ENCODE data around the gene RFTN1.
"Not testable (repeated sequence)": the region's sequence is repeated elsewhere in the genome, so short reads cannot be mapped to it uniquely, and the experiment has no call there.

RFTN1 gene

DNA sequence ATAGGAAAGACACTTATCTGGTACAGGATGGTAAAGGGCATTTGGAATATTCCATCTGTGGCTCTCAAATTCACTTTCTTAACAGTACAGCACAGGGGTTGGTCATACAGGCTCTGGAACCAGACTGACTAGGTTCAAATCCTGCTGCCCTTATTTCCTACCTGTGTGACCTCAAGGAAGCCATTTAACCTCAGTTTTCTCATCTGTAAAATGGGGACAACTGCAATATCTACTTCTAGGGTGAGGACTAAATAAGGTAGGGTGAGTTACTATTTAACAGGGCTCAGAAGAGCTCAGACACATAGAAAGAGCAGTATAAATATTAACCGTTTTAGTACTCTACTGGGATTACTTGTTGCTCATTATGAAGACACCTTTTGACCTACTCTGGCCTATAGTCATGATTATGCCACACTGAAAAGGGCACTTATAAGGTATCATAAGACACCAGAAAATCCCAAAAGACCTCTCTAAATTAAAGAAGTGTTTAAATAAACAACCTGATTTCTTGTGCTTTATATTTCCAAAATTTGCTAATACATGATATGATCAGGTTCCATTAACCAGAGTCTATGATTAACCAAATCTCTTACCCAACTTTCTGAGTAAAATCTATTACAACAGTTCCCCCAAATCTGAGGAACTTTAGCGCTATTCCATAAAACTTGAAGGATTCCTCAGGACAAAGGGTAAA is 6.5 kb downstream of the RFTN1 start:
- no peak for DNase-seq (ENCODE audit: low spot score)

DNA sequence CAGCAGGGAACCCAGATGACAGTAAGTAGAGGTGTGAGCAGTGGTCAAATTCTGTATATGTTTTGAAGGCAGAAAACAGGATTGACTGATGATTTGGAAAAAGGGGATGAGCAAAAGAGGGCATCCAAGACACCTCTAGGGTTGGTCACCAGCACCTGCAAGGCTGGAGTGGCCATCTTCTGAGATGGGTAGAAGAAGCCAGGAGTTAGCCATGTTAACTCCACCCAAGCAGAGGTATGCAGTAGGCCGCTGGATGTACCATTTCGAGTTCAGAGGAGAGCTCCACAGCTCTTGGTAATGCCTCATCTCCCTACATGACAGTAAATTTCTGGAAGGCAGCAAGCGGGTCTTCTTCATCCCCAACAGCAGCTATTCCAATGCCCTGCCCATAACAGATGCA is 7.0 kb downstream of the RFTN1 start:
- DNase-seq (ENCODE audit: low spot score) = no peak

DNA sequence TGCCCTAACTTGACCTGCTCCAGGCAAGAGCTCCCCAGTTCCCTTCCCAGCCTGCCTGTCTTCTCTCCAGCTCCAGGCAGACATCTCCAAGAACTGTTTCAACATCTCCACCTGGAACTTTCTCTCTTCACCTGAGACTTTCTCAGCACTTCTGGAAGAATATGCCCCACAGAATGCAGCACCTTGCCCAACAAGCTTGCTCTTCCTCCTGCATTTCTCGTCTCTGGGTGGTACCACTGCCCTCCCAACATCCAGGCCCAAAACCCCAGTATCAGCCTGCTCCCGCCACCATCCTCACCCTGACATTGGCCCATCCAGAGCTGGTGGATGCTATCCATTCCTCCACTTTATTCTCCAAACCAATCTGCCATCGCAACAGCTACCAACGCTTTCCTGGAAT is 8.8 kb downstream of the RFTN1 start:
- DNase-seq (ENCODE audit: low spot score) = no peak

DNA sequence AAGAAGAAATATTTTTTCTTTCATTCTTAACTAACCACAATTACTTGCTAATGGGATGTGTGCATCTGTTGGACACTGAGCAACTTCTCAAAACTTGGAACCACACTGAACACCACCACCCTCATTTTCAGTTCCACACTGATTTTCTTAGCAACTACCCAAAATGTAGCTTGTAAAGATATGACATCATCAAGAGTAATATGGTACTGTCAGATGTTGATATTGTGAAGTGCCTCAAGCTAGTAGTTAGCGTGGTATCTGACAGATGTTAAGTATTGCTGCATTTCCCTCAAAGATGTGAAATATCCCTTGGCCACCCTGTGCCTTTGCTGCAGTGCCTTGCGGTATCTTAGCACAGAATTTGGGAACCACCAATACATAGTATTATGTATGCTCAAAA is 9.3 kb downstream of the RFTN1 start:
- no peak for DNase-seq (ENCODE audit: low spot score)

DNA sequence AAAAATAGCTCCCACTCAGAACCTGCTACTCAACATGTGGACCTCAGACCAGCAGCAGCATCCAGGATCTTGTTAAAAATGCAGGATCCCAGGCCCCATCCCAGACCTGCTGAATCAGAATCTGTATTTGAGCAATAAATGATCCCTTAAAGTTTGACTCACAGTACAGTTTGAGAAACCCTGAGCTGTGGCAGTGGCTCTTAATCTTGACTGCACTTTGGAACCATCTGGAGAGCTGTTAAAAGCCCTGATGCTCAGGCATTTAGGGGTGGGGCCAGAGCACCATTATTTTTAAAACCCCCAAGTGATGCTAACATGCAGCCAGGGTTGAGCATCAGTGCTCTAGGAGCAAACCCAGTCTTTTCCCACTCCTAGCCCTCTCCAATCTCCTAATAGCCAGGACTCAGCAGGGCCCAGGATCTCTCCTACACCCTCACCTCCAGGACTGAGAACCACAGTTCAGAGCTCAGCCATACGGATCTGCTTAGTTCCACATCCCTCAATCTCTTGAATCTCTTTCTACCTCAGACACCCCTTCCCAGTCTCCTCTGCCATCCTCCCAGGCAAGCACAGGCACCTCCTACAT is 10.2 kb downstream of the RFTN1 start:
- DNase-seq (ENCODE audit: low spot score) = no peak

DNA sequence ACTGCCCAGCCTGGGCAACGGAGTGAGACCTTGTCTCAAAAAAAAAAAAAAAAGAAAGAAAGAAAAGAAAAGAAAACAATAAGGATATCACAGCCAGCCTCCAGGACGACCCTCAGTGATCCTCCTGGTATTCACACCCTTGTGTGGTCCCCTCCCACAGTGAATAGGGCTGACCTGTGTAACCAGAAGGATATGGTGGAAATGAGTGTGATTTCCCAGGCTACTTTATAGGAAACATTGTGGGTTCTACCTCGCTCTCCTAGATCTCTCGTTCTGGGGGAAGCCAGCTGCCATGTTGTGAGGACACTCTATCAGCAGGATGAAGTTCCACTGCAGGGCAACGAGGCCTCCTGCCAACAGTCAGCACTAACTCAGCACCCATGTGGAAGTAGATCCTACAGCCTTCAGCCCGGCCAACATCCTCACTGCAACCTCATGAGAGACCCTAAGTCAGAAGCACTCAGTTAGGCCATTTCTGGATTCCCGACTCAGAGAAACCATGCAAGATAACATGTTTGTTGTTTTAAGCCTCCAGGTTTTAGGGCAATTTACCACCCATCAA is 11.1 kb downstream of the RFTN1 start:
- DNase-seq (ENCODE audit: low spot score) = no peak

DNA sequence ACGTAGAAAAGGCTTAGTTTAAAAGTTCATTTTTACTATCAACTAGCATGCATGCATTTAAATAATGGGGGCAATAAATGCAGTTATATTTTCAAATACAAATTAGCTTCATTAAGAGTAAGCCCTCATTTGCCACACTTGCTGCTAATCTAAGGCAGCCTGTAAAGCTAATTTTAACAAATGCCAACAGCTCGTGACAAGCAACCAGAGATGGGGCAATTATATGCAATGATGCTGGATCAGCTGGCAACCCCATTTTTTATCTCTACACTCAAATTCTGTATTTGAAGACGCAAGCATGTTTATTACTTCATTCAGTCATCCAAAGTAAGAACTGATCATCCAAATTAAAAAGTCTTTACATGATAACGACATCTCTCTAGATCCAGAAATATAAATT is 12.1 kb downstream of the RFTN1 start:
- no peak for DNase-seq (ENCODE audit: low spot score)

DNA sequence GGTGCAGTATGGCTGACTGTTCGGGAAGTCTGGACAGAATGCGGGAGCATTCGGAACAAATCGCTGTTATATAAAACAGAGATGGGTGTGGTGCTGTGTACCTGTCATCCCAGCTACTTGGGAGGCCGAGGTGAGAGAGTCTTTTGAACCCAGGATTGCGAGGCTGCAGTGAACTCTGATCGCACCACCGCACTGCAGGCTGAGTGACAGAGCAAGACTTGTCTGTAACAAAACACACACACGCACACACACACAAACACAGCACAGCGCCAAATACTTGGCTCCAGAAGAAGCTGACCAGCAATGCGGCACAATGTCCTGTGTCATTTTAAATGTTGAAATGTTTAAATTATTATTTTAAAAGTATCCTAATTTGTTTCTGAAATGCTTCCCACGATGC is 12.6 kb downstream of the RFTN1 start:
- no peak for DNase-seq (ENCODE audit: low spot score)

DNA sequence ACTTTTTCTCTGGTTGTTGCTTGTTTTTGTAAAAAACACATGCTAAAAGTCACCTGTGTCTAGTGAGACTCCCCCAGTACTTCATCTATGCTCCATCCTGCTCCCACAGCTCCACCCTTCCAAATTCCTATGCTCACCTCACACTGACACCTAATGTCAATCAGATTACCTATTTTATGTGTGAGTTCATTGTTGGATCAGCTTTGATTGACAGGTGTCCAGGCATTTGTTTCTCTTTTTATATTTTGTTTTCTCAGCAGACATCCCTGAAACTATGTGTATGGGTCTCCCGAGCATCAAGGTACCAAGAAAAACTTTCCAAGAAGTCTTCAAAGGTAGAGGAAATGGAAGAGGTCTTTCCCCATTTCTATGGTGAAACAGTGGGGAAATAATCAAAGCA is 13.4 kb downstream of the RFTN1 start:
- DNase-seq (ENCODE audit: low spot score) = no peak

DNA sequence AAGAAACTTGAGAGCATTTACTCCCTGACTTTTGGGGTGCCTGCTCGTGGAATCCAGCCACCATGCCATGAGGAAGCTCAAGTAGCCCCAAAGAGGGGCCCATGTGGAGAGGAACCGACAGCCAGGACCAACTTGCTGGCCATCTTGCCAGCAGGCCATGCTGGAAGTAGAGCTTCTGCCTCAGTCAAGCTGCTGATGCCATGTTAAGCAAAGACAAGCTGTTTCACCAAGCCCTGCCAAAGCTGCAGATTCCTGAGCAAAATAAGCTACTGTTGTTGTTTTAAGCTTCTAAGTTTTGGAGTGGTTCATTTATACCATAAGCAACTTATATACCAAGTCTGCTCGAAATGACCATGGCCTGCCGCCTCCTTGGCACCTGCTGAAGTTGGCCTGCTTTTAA is 14.1 kb downstream of the RFTN1 start:
- no peak for DNase-seq (ENCODE audit: low spot score)

DNA sequence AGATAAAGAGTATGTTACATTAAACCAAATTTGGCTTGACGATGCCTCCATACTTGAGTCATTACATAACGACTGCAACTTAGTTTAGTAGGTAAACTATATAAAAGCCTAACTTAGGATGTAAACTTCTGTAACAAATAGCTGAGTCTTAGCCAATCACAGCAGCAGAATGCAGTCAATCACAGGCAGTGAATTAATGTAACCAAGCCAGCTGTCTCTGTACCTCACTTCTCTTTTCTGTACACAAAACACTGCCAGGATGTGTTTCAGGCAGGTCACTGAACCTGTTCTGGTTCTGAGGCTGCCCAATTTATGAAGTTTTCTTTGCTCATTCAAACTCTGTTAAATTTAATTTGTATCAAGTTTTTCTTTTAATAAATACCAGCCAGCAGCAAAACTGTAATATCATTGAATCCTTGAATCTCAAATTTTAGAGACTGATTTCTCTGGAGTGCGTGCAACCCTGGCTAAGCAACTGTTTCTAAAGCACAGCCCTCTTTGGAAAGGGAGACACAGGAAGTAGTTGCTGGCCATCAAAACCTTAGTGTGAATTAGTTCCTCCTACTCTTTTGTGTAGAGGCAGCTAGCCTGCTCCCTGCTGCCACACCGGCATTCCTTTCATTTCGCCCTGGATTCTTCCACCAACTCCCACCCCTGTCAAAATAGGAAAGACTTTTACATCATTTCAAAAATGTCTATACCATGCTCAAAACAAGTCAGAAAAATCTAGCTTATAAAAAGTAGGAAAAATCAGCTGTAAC is 15.2 kb downstream of the RFTN1 start:
- DNase-seq (ENCODE audit: low spot score) = no peak

DNA sequence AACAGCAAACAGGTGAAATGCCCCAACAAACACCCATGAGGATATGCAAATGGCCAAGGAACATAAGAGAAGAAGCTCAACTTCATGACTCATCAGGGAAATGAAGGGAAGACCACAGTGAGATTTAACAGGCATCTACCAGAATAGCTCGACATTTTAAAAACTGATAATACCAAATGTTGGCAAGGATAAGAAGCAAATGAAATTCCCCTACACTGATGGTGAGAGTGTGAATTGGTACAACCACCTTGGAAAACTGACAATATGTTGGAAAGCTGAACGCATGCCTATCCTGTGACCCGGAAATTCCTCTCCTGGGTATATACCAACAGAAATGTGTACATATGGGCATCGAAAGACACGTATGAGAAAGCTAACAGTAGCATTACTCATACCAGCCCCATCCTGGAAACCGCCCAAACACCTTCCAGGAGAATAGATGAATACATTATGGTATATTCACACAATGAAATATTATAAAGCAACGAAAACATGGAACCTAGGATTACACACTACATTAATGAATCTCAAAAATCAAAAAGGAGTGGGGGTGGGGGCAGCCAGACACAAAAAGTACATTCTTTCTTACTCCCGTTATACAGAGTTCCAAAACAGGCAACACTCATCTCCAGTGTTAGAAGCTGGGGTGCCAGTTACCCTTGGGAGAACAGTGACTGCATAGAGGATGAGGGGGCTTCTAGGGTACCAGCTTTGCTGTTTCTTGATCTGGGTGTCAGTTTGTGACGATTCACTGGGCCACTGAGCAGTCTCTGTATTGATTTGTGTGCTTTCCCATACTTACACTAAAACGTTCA is 16.9 kb downstream of the RFTN1 start:
- no peak for DNase-seq (ENCODE audit: low spot score)

DNA sequence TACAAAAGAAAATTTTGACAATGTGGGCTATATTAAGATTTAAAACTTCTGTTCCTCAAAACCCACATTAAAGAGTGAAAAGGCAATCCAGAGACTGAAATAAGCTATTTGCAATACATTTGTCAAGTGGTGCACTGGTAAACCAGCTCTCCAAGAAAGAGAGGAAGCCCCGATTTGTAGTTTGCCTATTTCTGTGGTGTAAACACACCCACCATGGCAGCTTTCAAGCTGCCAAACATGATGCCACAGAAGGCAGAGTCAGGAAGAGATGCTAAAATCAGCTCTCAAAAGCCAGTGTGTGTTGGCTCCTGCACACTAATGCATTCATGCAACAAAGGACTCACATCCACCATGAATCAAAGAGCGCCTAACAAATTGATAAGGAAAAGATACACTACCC is 17.5 kb downstream of the RFTN1 start:
- DNase-seq (ENCODE audit: low spot score) = no peak

DNA sequence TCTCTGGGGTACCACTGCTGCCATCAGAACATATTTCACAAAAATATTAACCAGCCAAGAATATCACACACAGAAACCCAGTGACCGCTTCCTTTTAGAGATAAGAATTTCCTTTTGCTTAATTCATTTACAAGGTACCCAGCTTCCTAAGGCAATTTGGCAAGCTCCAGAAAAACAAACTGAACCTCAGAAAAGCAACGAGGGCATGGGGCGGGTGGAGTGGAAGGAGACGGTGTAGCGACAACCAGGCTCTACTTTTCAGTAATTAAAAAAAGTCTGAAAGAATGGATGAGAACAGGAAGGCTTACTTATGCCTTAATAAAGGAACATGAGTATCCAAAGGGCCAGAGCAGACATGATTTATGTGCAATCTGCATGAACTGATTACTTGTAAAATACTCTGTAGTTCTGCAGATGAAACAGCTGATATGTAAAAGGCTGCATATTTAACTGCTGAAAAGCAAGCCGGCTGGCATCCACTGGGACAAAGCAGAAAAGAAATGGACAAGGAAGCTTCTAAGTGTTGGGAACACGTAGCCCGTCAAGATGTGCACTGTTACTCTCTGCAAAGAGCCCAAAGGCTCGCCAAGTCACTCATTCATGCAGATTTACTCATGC is 18.6 kb downstream of the RFTN1 start:
- no peak for DNase-seq (ENCODE audit: low spot score)

DNA sequence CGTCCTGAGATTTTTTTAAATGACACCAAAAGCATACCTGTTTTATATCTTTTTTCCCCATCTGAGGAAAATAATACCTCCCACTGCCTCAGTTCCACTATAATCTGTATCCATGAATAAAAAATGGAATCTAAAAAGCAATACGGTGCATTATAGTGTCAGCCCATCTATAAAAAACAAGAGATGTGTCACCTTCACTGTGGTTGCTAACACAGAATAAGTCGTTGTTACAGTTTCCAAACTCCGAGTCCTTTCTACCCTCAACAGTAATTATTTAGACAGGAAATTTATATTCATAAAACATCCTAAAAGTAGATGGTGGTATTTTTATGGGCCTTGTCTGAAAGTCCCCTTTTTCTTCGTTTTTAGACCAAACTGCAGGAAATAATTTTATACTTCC is 19.4 kb downstream of the RFTN1 start:
- no peak for DNase-seq (ENCODE audit: low spot score)

DNA sequence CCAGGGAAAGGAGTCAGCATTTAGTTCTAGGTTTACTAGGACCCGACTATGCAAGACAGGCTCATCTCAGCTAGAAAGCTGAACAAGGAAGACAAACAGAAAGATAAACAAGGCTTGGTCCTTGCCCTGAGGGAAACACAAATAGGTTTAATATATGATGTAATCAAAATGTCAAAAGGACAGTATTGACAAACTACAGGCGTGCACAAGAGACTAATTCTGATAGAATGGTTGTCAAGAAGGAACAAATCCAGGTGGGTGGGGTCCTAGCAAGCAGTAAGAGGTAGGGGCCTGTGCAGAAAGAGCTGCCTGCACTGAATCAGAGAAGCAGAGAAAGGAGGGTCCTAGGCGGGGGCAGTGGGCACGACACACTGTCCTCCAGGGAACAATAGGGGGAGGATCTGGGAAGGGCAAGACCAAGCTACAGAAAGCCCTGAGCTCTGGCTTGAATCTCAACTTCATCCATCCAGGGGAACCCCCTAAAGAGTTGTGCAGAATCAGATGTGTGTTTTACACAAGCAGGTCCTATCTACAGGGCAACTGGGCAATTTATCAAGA is 23.4 kb downstream of the RFTN1 start:
- no peak for DNase-seq (ENCODE audit: low spot score)

DNA sequence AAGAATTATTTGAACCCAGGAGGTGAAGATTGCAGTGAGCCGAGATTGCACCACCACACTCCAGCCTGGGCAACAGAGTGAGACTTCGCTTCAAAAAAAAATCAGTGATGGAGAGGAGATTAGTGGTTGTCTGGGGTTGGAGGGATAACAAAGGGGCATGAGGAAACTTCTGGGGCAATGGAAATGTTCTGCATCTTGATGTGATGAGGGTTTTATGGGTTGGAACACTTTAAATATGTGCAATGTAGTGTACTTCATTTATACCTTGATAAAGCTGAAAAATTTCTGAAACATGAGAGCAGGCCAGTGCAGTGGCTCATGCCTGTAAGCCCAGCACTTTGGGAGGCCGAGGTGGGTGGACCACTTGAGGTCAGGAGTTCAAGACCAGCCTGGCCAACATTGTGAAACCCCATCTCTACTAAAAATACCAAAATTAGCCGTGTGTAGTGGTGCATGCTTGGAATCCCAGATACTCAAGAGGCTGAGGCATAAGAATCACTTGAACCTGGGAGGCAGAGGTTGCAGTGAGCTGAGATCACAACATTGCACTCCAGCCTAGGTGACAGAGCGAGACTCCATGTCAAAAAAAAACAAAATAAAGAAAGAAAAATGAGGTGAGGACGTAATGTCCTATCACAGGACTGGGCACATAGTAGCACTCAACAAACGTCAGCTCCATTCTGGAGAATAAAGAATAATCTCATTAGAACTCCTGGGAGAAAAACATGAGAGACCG is 24.0 kb downstream of the RFTN1 start:
- not testable (repeated sequence) for DNase-seq (ENCODE audit: low spot score)

DNA sequence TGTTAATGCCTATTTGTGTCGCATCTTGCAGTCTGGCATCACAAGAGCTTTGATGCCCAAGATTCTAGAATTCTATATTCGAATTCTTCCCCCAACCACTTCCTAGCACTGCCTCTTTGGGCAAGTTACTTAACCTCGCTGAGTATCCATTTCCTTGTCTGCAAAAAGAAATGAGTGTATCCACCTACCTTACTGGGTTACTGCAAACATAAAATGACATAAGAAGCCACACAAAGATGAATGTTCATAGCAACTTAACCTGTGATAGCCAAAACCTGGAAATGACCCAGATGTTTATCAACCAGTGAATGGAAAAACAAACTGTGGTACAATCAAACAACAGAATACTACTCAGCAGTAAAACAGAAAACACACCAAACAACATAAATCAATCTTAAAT is 24.9 kb downstream of the RFTN1 start:
- no peak for DNase-seq (ENCODE audit: low spot score)

DNA sequence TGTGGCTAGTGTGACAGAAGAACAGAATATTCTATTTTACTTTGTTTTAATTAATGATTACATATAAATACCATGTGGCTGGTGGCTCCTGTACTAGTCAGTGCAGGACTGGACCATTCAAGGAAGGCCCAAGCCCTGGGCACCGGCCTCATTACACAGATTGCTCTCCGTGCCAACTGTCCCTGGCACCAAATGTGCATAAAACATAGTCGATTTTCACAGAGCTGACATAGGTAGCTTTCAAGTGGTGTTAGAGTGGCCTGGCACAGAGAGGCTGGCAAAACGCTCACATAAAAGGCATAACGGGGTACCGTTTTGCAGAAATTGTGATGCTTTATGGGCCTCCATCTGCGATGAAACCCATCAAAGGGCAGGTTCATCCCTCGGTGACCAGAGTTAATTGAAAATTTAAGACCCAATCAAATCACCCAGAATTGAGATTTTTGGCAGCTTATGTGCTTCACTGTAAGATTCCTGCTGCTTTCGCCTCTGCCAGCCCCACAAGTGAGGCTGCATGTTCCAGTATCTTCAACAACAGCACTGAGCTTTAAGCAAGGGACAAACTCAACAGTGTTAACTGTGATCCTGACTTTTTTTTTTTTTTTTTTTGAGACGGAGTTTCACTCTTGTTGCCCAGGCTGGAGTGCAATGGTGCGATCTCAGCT is 25.9 kb downstream of the RFTN1 start:
- no peak for DNase-seq (ENCODE audit: low spot score)

DNA sequence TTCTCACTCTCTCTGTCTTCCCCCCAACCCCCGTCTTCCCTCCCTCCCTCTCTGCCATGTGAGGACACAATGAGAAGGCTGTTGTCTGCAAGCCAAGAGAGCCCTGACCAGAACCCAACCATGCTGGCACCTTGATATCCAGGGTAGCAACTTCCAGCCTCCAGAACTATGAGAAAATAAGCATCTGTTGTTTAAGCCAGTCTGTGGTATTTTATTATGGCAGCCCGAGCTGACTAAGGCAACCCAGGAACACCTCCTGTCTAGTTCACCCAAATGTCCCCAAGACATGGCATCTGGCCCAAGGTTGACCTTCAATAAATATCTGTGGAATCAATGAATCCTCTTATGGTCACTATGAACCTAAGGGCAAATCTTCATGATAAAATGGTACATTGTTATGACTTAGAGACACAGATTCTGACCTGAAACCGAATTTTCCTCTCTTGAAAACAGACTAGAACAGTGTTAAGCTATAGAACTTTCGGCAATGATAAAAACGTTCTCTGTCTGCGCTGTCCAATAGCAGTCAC is 26.5 kb downstream of the RFTN1 start:
- no peak for DNase-seq (ENCODE audit: low spot score)
